Natural killer cell (primary cell): ENCODE data around the gene TRPM5. TPM values are rescaled to one million over a fixed set of nuclear protein-coding genes. Genes with fewer than 3 reads are reported as not detected.

Experiments
- ATAC-seq, 3 donors: fragments of 150-1000 bp in 2 of 3; fragments of 200-7000 bp in 1 of 3; cut with Tn5 transposase; 1 replicate in 1 of 3; 2 replicates in 2 of 3; pipeline ENCODE4 v1.10.0; 2021; ENCODE audit warnings: mild to moderate bottlenecking in 2 of 3, moderate library complexity in 2 of 3
- DNase-seq, 2 donors: peaks; one replicate each; pipeline versions ENCODE4 v3.0.0 to v3.0.0-alpha.2; 2013 to 2021; ENCODE audit warnings: mixed read lengths in 1 of 2
- H3K27ac ChIP-seq: one replicate; pipeline ENCODE4 v1.5.1; 2013; ENCODE audit warnings: mild to moderate bottlenecking, low read length
- H3K27me3 ChIP-seq: one replicate; pipeline ENCODE4 v1.6.1; 2013; ENCODE audit warnings: low read length; ENCODE audit not compliant: control insufficient read depth, insufficient read depth
- H3K36me3 ChIP-seq: one replicate; pipeline ENCODE4 v1.6.1; 2013; ENCODE audit warnings: low read length; ENCODE audit not compliant: control insufficient read depth, insufficient read depth
- H3K4me1 ChIP-seq: one replicate; pipeline ENCODE4 v1.6.1; 2013; ENCODE audit warnings: low read length; ENCODE audit not compliant: control insufficient read depth, insufficient read depth
- H3K4me3 ChIP-seq: one replicate; pipeline ENCODE4 v1.5.1; 2013; ENCODE audit warnings: low read length
- H3K9me3 ChIP-seq: one replicate; pipeline ENCODE4 v1.6.1; 2013; ENCODE audit warnings: low read length; ENCODE audit not compliant: control insufficient read depth, insufficient read depth
- H3K27ac Mint-ChIP-seq, 2 donors: one replicate each; pipeline ENCODE4 v1.8.0; 2022; ENCODE audit warnings: mild to moderate bottlenecking in 2 of 2, mixed read lengths in 2 of 2, moderate library complexity in 1 of 2
- H3K27me3 Mint-ChIP-seq, 2 donors: one replicate each; pipeline ENCODE4 v1.8.0; 2022; ENCODE audit warnings: low read depth in 2 of 2, mixed read lengths in 2 of 2
- H3K36me3 Mint-ChIP-seq: one replicate; pipeline ENCODE4 v1.8.0; 2022; ENCODE audit warnings: mixed read lengths
- H3K4me1 Mint-ChIP-seq, 2 donors: one replicate each; pipeline ENCODE4 v1.8.0; 2022; ENCODE audit warnings: mixed read lengths in 2 of 2
- H3K4me3 Mint-ChIP-seq: one replicate; pipeline ENCODE4 v1.8.0; 2022; ENCODE audit warnings: mild to moderate bottlenecking, moderate library complexity, mixed read lengths
- H3K9me3 Mint-ChIP-seq, 2 donors: one replicate each; pipeline ENCODE4 v1.8.0; 2022; ENCODE audit warnings: mixed read lengths in 2 of 2
- WGBS: methylation state at CpG from one replicate; pipeline ENCODE4 v1.1.7; 2013; ENCODE audit warnings: missing lambda C conversion rate; ENCODE audit not compliant: insufficient coverage; 5-methylcytosine and 5-hydroxymethylcytosine counted together
- intact Hi-C: fragments of 100-400 bp; cut with micrococcal nuclease; formaldehyde crosslinking; loops from one replicate; pipeline ENCODE4 v1.14.2; 2022
- total RNA-seq, 4 donors: library from RNA; stranded (reverse); fragments of 120-200 nt in 1 of 4; gene quantifications; one replicate each; pipeline versions ENCODE4 v1.2.3 to v1.2.4, GENCODE V29; 2013 to 2022
- TF ChIP-seq, protein P1 (sequence below): fragments of 200-600 bp; IDR thresholded peaks from one replicate; pipeline ENCODE4 v1.8.0; 2022; ENCODE audit warnings: antibody characterized with exemption

TRPM5 gene
- total RNA-seq, 3 donors from 2014 or later (not counting 1 experiment from before 2014, with no cell fraction given): not detected

DNA sequence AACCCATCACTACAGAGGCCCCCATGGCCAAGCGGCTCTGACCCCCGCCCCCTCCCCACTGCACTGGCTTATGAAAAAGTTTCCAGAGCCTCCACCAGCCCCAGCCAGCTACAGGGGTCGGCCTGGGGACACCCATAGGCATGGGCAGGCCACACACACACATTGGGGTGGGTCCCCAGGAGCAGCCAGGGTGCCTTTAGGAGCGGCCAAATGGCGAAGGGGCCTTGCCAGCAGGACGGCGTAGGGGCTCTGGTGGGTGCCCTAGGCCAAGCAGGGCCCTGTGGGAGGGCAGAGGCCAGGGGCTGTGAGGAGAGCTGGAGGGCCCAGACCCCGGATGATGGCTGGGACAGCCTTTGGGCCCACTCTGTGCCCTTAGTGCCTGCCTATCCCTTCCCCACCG lies 33.7 kb downstream of the TRPM5 start:
- ATAC-seq (no peak), DNase-seq (no peak)
- intact Hi-C loops: no loop called here
- Histone ChIP-seq H3K27me3 (no peaks in the 10 kb centered on the region), H3K9me3 (no peaks in the 10 kb centered on the region), H3K27ac (no peak overlapping the region), H3K36me3 (no peaks in the 10 kb centered on the region), H3K4me3 (no peak overlapping the region), H3K4me1 (no peaks in the 10 kb centered on the region)
- Mint-ChIP-seq H3K4me1 (no peaks in the 10 kb centered on the region), H3K27me3 (no peaks in the 10 kb centered on the region), H3K9me3 (no peaks in the 10 kb centered on the region), H3K4me3 (no peak overlapping the region), H3K36me3 (no peaks in the 10 kb centered on the region), H3K27ac (no peak overlapping the region)
- WGBS: 87% methylated on average over 9 of the region's 9 CpGs
- TF ChIP-seq, protein P1, sequence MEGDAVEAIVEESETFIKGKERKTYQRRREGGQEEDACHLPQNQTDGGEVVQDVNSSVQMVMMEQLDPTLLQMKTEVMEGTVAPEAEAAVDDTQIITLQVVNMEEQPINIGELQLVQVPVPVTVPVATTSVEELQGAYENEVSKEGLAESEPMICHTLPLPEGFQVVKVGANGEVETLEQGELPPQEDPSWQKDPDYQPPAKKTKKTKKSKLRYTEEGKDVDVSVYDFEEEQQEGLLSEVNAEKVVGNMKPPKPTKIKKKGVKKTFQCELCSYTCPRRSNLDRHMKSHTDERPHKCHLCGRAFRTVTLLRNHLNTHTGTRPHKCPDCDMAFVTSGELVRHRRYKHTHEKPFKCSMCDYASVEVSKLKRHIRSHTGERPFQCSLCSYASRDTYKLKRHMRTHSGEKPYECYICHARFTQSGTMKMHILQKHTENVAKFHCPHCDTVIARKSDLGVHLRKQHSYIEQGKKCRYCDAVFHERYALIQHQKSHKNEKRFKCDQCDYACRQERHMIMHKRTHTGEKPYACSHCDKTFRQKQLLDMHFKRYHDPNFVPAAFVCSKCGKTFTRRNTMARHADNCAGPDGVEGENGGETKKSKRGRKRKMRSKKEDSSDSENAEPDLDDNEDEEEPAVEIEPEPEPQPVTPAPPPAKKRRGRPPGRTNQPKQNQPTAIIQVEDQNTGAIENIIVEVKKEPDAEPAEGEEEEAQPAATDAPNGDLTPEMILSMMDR: no peak

DNA sequence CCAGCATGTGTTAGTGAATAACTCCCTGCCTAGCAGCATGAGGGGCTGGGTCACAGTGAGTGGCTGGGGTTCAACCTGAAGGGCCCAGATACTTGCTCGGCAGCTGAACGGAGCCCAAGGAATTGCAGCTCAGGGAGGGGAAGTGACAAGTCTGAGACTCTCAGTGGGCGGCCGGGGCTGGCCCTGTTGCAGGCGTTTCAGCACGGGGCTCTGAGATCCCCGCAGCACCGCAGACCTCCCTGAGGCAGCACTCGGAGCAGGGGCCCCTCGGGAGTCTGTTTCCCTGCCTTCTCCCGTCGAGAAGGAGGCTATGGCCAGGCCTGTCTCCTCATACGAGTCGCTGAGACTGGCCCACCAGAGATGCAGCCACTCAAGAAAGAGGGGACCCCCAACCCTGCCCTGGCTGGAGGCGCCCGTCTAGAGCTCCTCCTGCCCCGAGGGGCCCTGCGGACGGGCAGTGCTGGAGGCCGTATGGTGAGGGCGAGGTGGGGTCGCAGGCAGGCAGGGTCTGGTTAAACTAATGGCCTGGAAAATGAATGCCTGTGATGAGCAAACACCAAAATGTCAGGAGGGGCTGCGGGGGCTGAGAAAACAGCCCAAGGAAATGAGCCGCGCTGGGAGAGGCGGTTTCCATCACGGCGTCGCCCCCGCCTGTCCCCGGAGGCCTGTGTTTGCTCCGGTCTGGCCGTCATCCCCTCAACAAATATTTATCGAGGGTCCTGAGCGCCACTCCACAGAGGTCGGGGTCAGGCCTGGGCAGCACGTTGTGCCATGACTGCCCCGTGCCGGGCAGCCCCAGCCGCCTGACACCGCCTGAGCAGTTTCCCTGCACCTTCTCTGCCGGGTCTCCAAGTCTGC lies 34.5 kb downstream of the TRPM5 start:
- no peak for ATAC-seq

DNA sequence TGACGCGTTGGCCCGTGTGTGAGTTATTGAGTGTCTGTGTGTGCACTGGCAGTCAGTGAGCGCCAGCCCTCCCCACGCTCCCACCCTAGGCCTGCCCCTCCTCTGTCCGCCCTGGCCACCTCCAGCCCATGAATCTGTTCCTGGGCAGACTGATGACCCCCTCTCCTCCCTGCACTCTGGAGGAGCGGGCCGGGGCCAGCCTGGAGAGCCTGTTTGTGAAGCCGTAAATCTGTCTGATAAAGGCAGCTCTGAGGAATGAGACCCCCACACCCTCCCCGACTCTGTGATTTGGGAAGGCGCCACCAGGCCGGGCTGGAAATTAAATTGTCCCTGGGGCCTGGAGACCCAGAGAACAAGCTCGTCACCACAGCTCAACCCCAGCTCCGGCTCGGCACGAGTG lies 35.2 kb downstream of the TRPM5 start:
- no peaks in the 10 kb centered on the region for H3K27me3 ChIP-seq
- peaks cover under 1% of the 10 kb centered on the region for H3K36me3 ChIP-seq
- intact Hi-C loops: no loop called here
- no peak overlapping the region for H3K4me3 ChIP-seq
- no peaks in the 10 kb centered on the region for H3K4me1 ChIP-seq
- 88% methylated on average over 16 of the region's 16 CpGs for WGBS
- no peaks in the 10 kb centered on the region for H3K9me3 Mint-ChIP-seq
- no peaks in the 10 kb centered on the region for H3K36me3 Mint-ChIP-seq
- no peak overlapping the region for H3K27ac ChIP-seq
- H3K4me3 Mint-ChIP-seq: no peak overlapping the region
- H3K27ac Mint-ChIP-seq: no peak overlapping the region
- no peaks in the 10 kb centered on the region for H3K9me3 ChIP-seq
- no peaks in the 10 kb centered on the region for H3K27me3 Mint-ChIP-seq
- no peak for DNase-seq
- no peak for ATAC-seq
- TF ChIP-seq, protein P1: no peak
- H3K4me1 Mint-ChIP-seq: no peaks in the 10 kb centered on the region

More for the DNA sequence above, 34.5 kb downstream of the TRPM5 start:
- Mint-ChIP-seq H3K4me1 (no peaks in the 10 kb centered on the region), H3K27me3 (no peaks in the 10 kb centered on the region), H3K36me3 (no peaks in the 10 kb centered on the region), H3K9me3 (no peaks in the 10 kb centered on the region), H3K4me3 (no peak overlapping the region), H3K27ac (no peak overlapping the region)
- no peaks in the 10 kb centered on the region for H3K27me3 ChIP-seq
- H3K27ac ChIP-seq: no peak overlapping the region
- H3K4me1 ChIP-seq: no peaks in the 10 kb centered on the region
- TF ChIP-seq, protein P1: no peak
- 82% methylated on average over 42 of the region's 42 CpGs for WGBS
- intact Hi-C loops: no loop called here
- no peak for DNase-seq
- no peaks in the 10 kb centered on the region for H3K9me3 ChIP-seq
- no peak overlapping the region for H3K4me3 ChIP-seq
- H3K36me3 ChIP-seq: no peaks in the 10 kb centered on the region
